Measurements from ENCODE around the gene DNAH7.
"Not testable (repeated sequence)": the region's sequence is repeated elsewhere in the genome, so short reads cannot be mapped to it uniquely, and the experiment has no call there.

Gene DNAH7

DNA sequence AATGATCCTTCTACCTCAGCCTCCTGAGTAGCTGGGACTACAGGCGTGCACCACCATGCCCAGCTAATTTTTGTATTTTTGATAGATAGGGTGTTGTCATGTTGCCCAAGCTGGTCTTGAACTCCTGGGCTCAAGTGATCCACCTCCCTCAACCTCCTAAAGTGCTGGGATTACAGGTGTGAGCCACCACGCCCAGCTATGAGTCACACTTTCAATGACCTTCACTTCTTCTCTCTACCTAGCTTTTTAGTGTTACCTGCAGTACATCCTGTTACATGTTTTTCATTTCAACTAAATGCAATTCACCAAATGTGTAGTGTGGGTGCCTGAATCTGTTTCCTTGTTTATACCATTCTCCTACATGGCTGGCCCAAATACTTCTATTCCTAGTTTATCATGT lies 347.6 kb downstream of the DNAH7 start:
- DNase-seq (ENCODE audit: low read depth): no peak

GRCh38 chr2:195716466-195716865 lies 352.2 kb downstream of the DNAH7 start:
- no peak for DNase-seq (ENCODE audit: low read depth)

GRCh38 chr2:195711478-195711877 lies 357.2 kb downstream of the DNAH7 start:
- DNase-seq (ENCODE audit: low read depth): no peak

DNA sequence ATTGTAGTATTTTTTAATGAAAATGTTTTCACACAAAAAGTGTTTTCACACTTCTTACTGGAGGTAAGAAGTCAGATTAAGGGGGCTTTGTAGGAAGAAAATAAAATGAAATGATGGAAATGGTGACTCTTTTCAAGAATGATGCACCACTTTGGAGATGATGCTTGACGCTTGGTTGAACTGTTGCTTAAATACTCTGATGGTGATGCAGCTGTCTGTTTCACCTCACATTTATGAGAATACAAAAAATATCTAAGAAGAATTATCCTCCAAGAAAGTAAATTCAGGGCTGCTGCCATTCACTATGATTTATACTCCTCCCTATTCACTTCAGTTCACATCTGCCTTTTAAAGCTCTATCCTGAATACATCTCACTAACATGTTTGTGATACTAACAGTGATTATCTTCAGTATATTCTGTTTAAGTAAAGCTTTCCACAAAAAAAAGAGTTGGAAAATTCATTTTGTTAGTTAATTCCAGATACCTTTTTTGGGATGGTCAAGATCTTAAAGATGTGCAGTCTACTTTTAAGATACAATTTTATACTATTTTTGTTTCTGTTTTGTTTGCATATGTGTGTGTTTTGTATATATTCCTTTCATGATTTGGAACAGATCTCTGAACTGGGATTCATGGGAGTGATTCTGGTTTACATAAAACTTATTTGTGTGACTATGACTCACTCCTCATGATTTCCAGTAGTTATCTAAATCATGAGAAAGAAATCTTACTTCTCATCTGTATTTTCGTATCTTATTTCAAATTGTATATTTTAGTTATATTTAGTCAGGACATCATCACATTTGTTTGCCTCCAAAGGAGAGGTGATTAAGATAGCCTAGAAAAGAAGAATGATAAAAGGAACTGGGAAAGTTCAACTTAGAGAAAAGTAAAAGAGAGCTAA lies 358.5 kb downstream of the DNAH7 start:
- DNase-seq (ENCODE audit: low read depth): no peak

DNA sequence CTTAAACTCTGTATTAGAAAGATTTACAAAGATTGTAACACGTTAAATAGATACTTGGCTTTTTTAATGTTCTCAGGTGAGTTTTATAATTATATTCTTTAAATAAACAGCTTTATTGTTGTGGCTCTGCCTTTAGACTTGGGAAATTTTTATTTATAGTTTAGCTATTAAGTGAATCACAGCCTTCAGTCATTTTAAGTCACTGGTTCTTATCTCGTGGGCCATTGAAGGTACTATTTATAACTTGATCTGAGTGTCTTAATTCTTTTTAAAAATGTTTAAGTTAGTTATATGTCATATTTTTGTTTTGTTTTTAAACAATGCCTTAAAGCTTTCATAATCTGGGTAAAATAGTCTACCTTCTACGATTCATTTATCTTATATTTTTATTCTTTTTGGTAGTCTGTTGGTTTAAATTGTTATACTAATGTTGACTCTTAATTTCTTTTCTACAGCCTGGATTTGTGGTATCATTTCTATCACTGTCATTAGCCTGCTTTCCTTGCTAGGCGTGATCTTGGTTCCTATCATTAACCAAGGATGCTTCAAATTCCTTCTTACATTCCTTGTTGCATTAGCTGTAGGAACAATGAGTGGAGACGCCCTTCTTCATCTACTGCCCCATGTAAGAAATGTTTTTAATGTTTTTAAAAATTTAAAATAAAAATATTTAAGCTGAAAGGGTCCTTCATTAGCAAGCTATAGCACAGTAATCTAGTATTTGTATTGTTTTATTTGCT lies 362.3 kb downstream of the DNAH7 start:
- DNase-seq (ENCODE audit: low read depth): no peak

- DNase-seq (ENCODE audit: low read depth): no peak
These were observed 368.2 kb downstream of the DNAH7 start for GRCh38 chr2:195700480-195700879.

DNA sequence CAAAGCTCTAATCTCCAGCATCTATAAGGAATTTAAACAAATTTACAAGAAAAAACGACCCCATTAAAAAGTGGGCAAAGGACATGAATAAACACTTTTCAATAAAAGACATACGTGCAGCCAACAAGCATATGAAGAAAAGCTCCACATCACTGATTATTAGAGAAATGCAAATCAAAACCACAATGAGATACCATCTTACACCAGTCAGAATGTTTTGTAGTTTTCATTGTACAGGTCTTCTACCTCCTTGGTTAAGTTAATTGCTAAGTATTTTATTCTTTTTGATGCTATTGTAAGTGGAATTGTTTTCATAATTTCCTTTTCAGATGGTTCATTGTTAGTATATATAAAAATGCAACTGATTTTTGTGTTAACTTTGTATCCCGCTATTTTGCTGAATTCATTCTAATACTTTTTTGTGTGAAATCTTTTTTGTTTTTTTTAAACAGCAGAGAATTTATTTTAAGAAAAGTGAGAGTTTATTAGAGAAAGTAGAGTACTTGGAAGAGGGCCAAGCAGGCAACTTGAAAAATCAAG lies 370.9 kb downstream of the DNAH7 start:
- no peak for DNase-seq (ENCODE audit: low read depth)

DNA sequence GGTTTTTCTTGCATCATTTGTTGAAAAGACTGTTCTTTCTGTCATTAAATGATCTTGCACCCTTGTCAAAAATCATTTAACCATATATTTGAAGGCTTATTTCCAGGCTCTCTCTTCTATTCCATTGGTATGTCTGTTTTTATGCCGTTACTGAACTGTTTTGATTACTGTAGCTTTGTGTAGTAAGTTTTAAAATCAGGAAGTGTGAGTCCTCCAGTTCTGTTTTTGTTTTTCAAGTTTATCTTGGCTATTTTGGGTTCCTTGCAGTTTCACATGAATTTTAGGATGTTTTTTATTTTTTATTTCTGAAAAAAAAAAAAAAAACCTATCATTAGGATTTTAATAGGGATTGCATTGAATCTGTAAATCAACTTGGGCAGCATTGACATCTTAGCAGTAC lies 372.6 kb downstream of the DNAH7 start:
- no peak for DNase-seq (ENCODE audit: low read depth)

- no peak for DNase-seq (ENCODE audit: low read depth)
These were observed 373.5 kb downstream of the DNAH7 start for GRCh38 chr2:195695002-195695631.

GRCh38 chr2:195694553-195694952 lies 374.1 kb downstream of the DNAH7 start:
- no peak for DNase-seq (ENCODE audit: low read depth)

DNA sequence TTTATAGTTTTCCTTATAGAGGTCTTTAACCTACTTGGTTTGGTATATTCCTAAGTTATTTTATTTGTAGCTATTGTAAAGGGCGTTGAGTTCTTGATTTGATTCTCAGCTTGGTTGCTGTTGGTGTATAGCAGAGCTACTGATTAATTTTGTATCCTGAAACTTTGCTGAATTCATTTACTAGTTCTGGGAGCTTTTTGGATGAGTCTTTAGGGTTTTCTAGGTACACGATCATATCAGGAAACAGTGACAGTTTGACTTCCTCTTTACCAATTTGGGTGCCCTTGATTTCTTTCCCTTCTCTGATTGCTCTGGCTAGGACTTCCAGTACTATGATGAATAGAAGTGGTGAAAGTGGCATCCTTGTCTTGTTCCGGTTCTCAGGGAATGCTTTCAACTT lies 376.1 kb downstream of the DNAH7 start:
- DNase-seq (ENCODE audit: low read depth): not testable (repeated sequence)

Data from activated T-helper 1 cell treated with Interleukin-2 at 50 U/mL for 16 hours (primary cell).